ENCODE measurements around the gene BTG1.

The BTG1 gene

GRCh38 chr12:92122941-92123779 lies 22.5 kb downstream of the BTG1 start:
- no peaks in the 10 kb centered on the region for H3K36me3 ChIP-seq (ENCODE audit: control insufficient read depth, insufficient read depth, low read length)
- WGBS, 2 experiments, result 69 to 79% methylated on average over 3 of the region's 4 CpGs
- H3K9me3 ChIP-seq (ENCODE audit: control insufficient read depth, low read length), result no peaks in the 10 kb centered on the region
- no peaks in the 10 kb centered on the region for H3K4me1 ChIP-seq (ENCODE audit: control insufficient read depth, insufficient read depth, low read length)
- no peak overlapping the region for H3K4me3 ChIP-seq (ENCODE audit: insufficient read depth, low read depth, low read length)
- no peak overlapping the region for H3K27ac ChIP-seq (ENCODE audit: insufficient read depth, low read depth, low read length, poor library complexity, severe bottlenecking)
- no peaks in the 10 kb centered on the region for H3K27me3 ChIP-seq (ENCODE audit: control insufficient read depth, insufficient read depth, low read length, poor library complexity, severe bottlenecking)

GRCh38 chr12:92121826-92122225 lies 23.8 kb downstream of the BTG1 start:
- no peak overlapping the region for H3K4me3 ChIP-seq (ENCODE audit: insufficient read depth, low read depth, low read length)
- H3K27me3 ChIP-seq (ENCODE audit: control insufficient read depth, insufficient read depth, low read length, poor library complexity, severe bottlenecking), result no peaks in the 10 kb centered on the region
- H3K4me1 ChIP-seq (ENCODE audit: control insufficient read depth, insufficient read depth, low read length), result no peaks in the 10 kb centered on the region
- H3K36me3 ChIP-seq (ENCODE audit: control insufficient read depth, insufficient read depth, low read length), result no peaks in the 10 kb centered on the region
- H3K9me3 ChIP-seq (ENCODE audit: control insufficient read depth, low read length), result no peaks in the 10 kb centered on the region
- no peak overlapping the region for H3K27ac ChIP-seq (ENCODE audit: insufficient read depth, low read depth, low read length, poor library complexity, severe bottlenecking)

- Histone ChIP-seq H3K27me3 (ENCODE audit: control insufficient read depth, insufficient read depth, low read length, poor library complexity, severe bottlenecking) (no peaks in the 10 kb centered on the region), H3K4me1 (ENCODE audit: control insufficient read depth, insufficient read depth, low read length) (no peaks in the 10 kb centered on the region), H3K4me3 (ENCODE audit: insufficient read depth, low read depth, low read length) (no peak overlapping the region), H3K27ac (ENCODE audit: insufficient read depth, low read depth, low read length, poor library complexity, severe bottlenecking) (no peak overlapping the region), H3K36me3 (ENCODE audit: control insufficient read depth, insufficient read depth, low read length) (no peaks in the 10 kb centered on the region), H3K9me3 (ENCODE audit: control insufficient read depth, low read length) (no peaks in the 10 kb centered on the region)
- 86 to 97% methylated on average over 2 of the region's 2 CpGs for WGBS, 2 experiments
These were observed 26.7 kb downstream of the BTG1 start for GRCh38 chr12:92118826-92119536.

- Histone ChIP-seq H3K36me3 (ENCODE audit: control insufficient read depth, insufficient read depth, low read length) (no peaks in the 10 kb centered on the region), H3K9me3 (ENCODE audit: control insufficient read depth, low read length) (no peaks in the 10 kb centered on the region), H3K27me3 (ENCODE audit: control insufficient read depth, insufficient read depth, low read length, poor library complexity, severe bottlenecking) (no peaks in the 10 kb centered on the region), H3K4me1 (ENCODE audit: control insufficient read depth, insufficient read depth, low read length) (no peaks in the 10 kb centered on the region), H3K27ac (ENCODE audit: insufficient read depth, low read depth, low read length, poor library complexity, severe bottlenecking) (no peak overlapping the region), H3K4me3 (ENCODE audit: insufficient read depth, low read depth, low read length) (no peak overlapping the region)
- 85 to 95% methylated on average over 2 of the region's 2 CpGs for WGBS, 2 experiments
These were observed 30.8 kb downstream of the BTG1 start for GRCh38 chr12:92114834-92115233.

GRCh38 chr12:92111256-92111655 lies 34.4 kb downstream of the BTG1 start:
- H3K4me1 ChIP-seq (ENCODE audit: control insufficient read depth, insufficient read depth, low read length), result peaks cover 26% of the 10 kb centered on the region
- no peaks in the 10 kb centered on the region for H3K9me3 ChIP-seq (ENCODE audit: control insufficient read depth, low read length)
- H3K36me3 ChIP-seq (ENCODE audit: control insufficient read depth, insufficient read depth, low read length), result no peaks in the 10 kb centered on the region

GRCh38 chr12:92110083-92110640 lies 35.5 kb downstream of the BTG1 start:
- 75 to 88% methylated on average over 1 of the region's 1 CpG for WGBS, 2 experiments
- H3K36me3 ChIP-seq (ENCODE audit: control insufficient read depth, insufficient read depth, low read length), result no peaks in the 10 kb centered on the region
- H3K27me3 ChIP-seq (ENCODE audit: control insufficient read depth, insufficient read depth, low read length, poor library complexity, severe bottlenecking), result no peaks in the 10 kb centered on the region
- no peak overlapping the region for H3K27ac ChIP-seq (ENCODE audit: insufficient read depth, low read depth, low read length, poor library complexity, severe bottlenecking)
- peaks cover 26% of the 10 kb centered on the region for H3K4me1 ChIP-seq (ENCODE audit: control insufficient read depth, insufficient read depth, low read length)
- no peaks in the 10 kb centered on the region for H3K9me3 ChIP-seq (ENCODE audit: control insufficient read depth, low read length)
- H3K4me3 ChIP-seq (ENCODE audit: insufficient read depth, low read depth, low read length), result no peak overlapping the region

More at GRCh38 chr12:92111256-92111655, 34.4 kb downstream of the BTG1 start:
- no peaks in the 10 kb centered on the region for H3K27me3 ChIP-seq (ENCODE audit: control insufficient read depth, insufficient read depth, low read length, poor library complexity, severe bottlenecking)
- no peak overlapping the region for H3K27ac ChIP-seq (ENCODE audit: insufficient read depth, low read depth, low read length, poor library complexity, severe bottlenecking)
- H3K4me3 ChIP-seq (ENCODE audit: insufficient read depth, low read depth, low read length), result no peak overlapping the region

GRCh38 chr12:92109613-92110012 lies 36.0 kb downstream of the BTG1 start:
- H3K4me1 ChIP-seq (ENCODE audit: control insufficient read depth, insufficient read depth, low read length), result peaks cover 26% of the 10 kb centered on the region
- WGBS, 2 experiments, result 79 to 88% methylated on average over 4 of the region's 4 CpGs
- no peaks in the 10 kb centered on the region for H3K9me3 ChIP-seq (ENCODE audit: control insufficient read depth, low read length)
- no peak overlapping the region for H3K27ac ChIP-seq (ENCODE audit: insufficient read depth, low read depth, low read length, poor library complexity, severe bottlenecking)
- H3K36me3 ChIP-seq (ENCODE audit: control insufficient read depth, insufficient read depth, low read length), result no peaks in the 10 kb centered on the region
- no peak overlapping the region for H3K4me3 ChIP-seq (ENCODE audit: insufficient read depth, low read depth, low read length)
- H3K27me3 ChIP-seq (ENCODE audit: control insufficient read depth, insufficient read depth, low read length, poor library complexity, severe bottlenecking), result no peaks in the 10 kb centered on the region

- H3K4me3 ChIP-seq (ENCODE audit: insufficient read depth, low read depth, low read length), result no peak overlapping the region
- H3K4me1 ChIP-seq (ENCODE audit: control insufficient read depth, insufficient read depth, low read length), result peaks cover 26% of the 10 kb centered on the region
- 15 to 32% methylated on average over 3 of the region's 3 CpGs for WGBS, 2 experiments
- no peaks in the 10 kb centered on the region for H3K36me3 ChIP-seq (ENCODE audit: control insufficient read depth, insufficient read depth, low read length)
- no peaks in the 10 kb centered on the region for H3K9me3 ChIP-seq (ENCODE audit: control insufficient read depth, low read length)
- H3K27me3 ChIP-seq (ENCODE audit: control insufficient read depth, insufficient read depth, low read length, poor library complexity, severe bottlenecking), result no peaks in the 10 kb centered on the region
- no peak overlapping the region for H3K27ac ChIP-seq (ENCODE audit: insufficient read depth, low read depth, low read length, poor library complexity, severe bottlenecking)
These were observed 37.0 kb downstream of the BTG1 start for GRCh38 chr12:92108651-92109050.

GRCh38 chr12:92107621-92108131 lies 38.0 kb downstream of the BTG1 start:
- Histone ChIP-seq H3K4me3 (ENCODE audit: insufficient read depth, low read depth, low read length) (no peak overlapping the region), H3K36me3 (ENCODE audit: control insufficient read depth, insufficient read depth, low read length) (no peaks in the 10 kb centered on the region), H3K9me3 (ENCODE audit: control insufficient read depth, low read length) (no peaks in the 10 kb centered on the region), H3K27ac (ENCODE audit: insufficient read depth, low read depth, low read length, poor library complexity, severe bottlenecking) (peak overlapping the region; percentile 81), H3K27me3 (ENCODE audit: control insufficient read depth, insufficient read depth, low read length, poor library complexity, severe bottlenecking) (no peaks in the 10 kb centered on the region), H3K4me1 (ENCODE audit: control insufficient read depth, insufficient read depth, low read length) (peaks cover 26% of the 10 kb centered on the region)
- 18 to 34% methylated on average over 7 of the region's 7 CpGs for WGBS, 2 experiments

- 68 to 71% methylated on average over 4 of the region's 4 CpGs for WGBS, 2 experiments
- peak overlapping the region; percentile 81 for H3K27ac ChIP-seq (ENCODE audit: insufficient read depth, low read depth, low read length, poor library complexity, severe bottlenecking)
- no peak overlapping the region for H3K4me3 ChIP-seq (ENCODE audit: insufficient read depth, low read depth, low read length)
- no peaks in the 10 kb centered on the region for H3K27me3 ChIP-seq (ENCODE audit: control insufficient read depth, insufficient read depth, low read length, poor library complexity, severe bottlenecking)
- H3K4me1 ChIP-seq (ENCODE audit: control insufficient read depth, insufficient read depth, low read length), result peaks cover 26% of the 10 kb centered on the region
- no peaks in the 10 kb centered on the region for H3K9me3 ChIP-seq (ENCODE audit: control insufficient read depth, low read length)
- H3K36me3 ChIP-seq (ENCODE audit: control insufficient read depth, insufficient read depth, low read length), result no peaks in the 10 kb centered on the region
These were observed 38.6 kb downstream of the BTG1 start for GRCh38 chr12:92107094-92107493.

Measured in ectodermal cell (in vitro differentiated cells).